Testis (tissue), 3 donors: Measurements from ENCODE around the gene ALOXE3. TPM values are rescaled to one million over a fixed set of nuclear protein-coding genes. Genes with fewer than 3 reads are reported as not detected.

ENCODE experiments used
- DNase-seq: peaks from one replicate; pipeline ENCODE4 v3.0.0-alpha.2; 2019
- H3K27ac ChIP-seq, 2 donors: fragments of 200-600 bp; sonication (generic); one replicate each; pipeline ENCODE4 v1.5.1; 2019
- H3K27me3 ChIP-seq: fragments of 200-600 bp; sonication (generic); one replicate; pipeline ENCODE4 v1.5.1; 2019
- H3K36me3 ChIP-seq: fragments of 200-600 bp; sonication (generic); one replicate; pipeline ENCODE4 v1.5.1; 2017; ENCODE audit warnings: low read depth; ENCODE audit errors: missing control alignments
- H3K4me1 ChIP-seq: fragments of 200-600 bp; sonication (generic); one replicate; pipeline ENCODE4 v1.5.1; 2019
- H3K4me3 ChIP-seq, 2 donors: fragments of 200-600 bp; sonication (generic); one replicate each; pipeline ENCODE4 v1.5.1; 2017 to 2019
- H3K9me3 ChIP-seq: fragments of 200-600 bp; sonication (generic); one replicate; pipeline ENCODE4 v1.5.1; 2017
- CTCF ChIP-seq, 3 experiments: fragments of 450-650 bp in 2 of 3; fragments of 200-600 bp in 1 of 3; sonication (generic) in 1 of 3; IDR thresholded peaks; one replicate each; pipeline ENCODE4 v1.5.1; 2016 to 2019; ENCODE audit warnings: antibody characterized with exemption in 3 of 3, mild to moderate bottlenecking in 2 of 3, moderate library complexity in 1 of 3
- POLR2A ChIP-seq: fragments of 450-650 bp; IDR thresholded peaks from one replicate; pipeline ENCODE4 v1.6.1; 2017; ENCODE audit warnings: antibody characterized with exemption, mild to moderate bottlenecking, moderate library complexity
- WGBS, 2 donors: methylation state at CpG; one replicate each; pipeline ENCODE4 v1.1.5; 2018; 5-methylcytosine and 5-hydroxymethylcytosine counted together
- intact Hi-C: fragments of 100-400 bp; cut with DNase I; formaldehyde crosslinking; loops from one replicate; pipeline ENCODE4 v1.15.1; 2023; ENCODE audit warnings: low total_unique reads
- polyA plus RNA-seq: library from polyadenylated mRNA; stranded (reverse); fragments of 350-450 nt; fragmentation: Illumina TruSeq; extraction: RNeasy Lipid Tissue Mini Kit (QIAGEN cat#74804); gene quantifications from one replicate; pipeline ENCODE4 v1.2.3, GENCODE V29; 2014; ENCODE audit warnings: low read depth, low replicate concordance; ENCODE audit not compliant: insufficient read depth
- total RNA-seq, 2 donors: library from RNA; depleted of rRNA; stranded (reverse); fragments of >200 nt; gene quantifications; one replicate each; pipeline ENCODE4 v1.2.3, GENCODE V29; 2016

Gene ALOXE3
- total and polyA plus RNA-seq, 3 donors from 2014 or later, result 2.2 to 4.3 (median 2.7) TPM

- no peak overlapping the region for H3K27ac ChIP-seq
- DNase-seq, result no peak
- H3K4me1 ChIP-seq, result no peaks in the 10 kb centered on the region
- no peaks in the 10 kb centered on the region for H3K36me3 ChIP-seq
- intact Hi-C loops, result no loop called here
- WGBS, 2 donors, result 83 to 86% methylated on average over 3 of the region's 3 CpGs
- H3K9me3 ChIP-seq, result no peaks in the 10 kb centered on the region
- H3K4me3 ChIP-seq, result no peak overlapping the region
- TF ChIP-seq CTCF (IDR thresholded peaks at IDR 0.05), result no peak
- no peak for TF ChIP-seq POLR2A
- no peaks in the 10 kb centered on the region for H3K27me3 ChIP-seq
Measured at GRCh38 chr17:8055851-8056231, 62.5 kb downstream of the ALOXE3 start.

GRCh38 chr17:8053600-8053999 is 64.7 kb downstream of the ALOXE3 start:
- Histone ChIP-seq H3K4me1 (no peaks in the 10 kb centered on the region), H3K27me3 (no peaks in the 10 kb centered on the region), H3K9me3 (no peaks in the 10 kb centered on the region), H3K27ac (no peak overlapping the region), H3K4me3 (no peak overlapping the region), H3K36me3 (no peaks in the 10 kb centered on the region)
- no peak for DNase-seq
- intact Hi-C loops, result no loop called here
- WGBS, 2 donors, result 97 to 98% methylated on average over 7 of the region's 7 CpGs
- TF ChIP-seq POLR2A (no peak), CTCF (IDR thresholded peaks at IDR 0.05) (no peak)

- no peak for DNase-seq
- 84 to 90% methylated on average over 6 of the region's 6 CpGs for WGBS, 2 donors
- H3K27ac ChIP-seq, result no peak overlapping the region
- no peaks in the 10 kb centered on the region for H3K4me1 ChIP-seq
- intact Hi-C loops, result no loop called here
- TF ChIP-seq POLR2A, result no peak
- TF ChIP-seq CTCF (IDR thresholded peaks at IDR 0.05), result no peak
- H3K36me3 ChIP-seq, result no peaks in the 10 kb centered on the region
- H3K4me3 ChIP-seq, result no peak overlapping the region
- H3K27me3 ChIP-seq, result no peaks in the 10 kb centered on the region
- no peaks in the 10 kb centered on the region for H3K9me3 ChIP-seq
Measured at GRCh38 chr17:8052256-8053252, 65.8 kb downstream of the ALOXE3 start.

- intact Hi-C loops, result no loop called here
- TF ChIP-seq CTCF (IDR thresholded peaks at IDR 0.05), result no peak
- no peak for TF ChIP-seq POLR2A
- Histone ChIP-seq H3K27ac (no peak overlapping the region), H3K4me1 (no peaks in the 10 kb centered on the region), H3K4me3 (no peak overlapping the region), H3K9me3 (no peaks in the 10 kb centered on the region), H3K36me3 (no peaks in the 10 kb centered on the region), H3K27me3 (no peaks in the 10 kb centered on the region)
- no peak for DNase-seq
- 85 to 92% methylated on average over 7 of the region's 7 CpGs for WGBS, 2 donors
Measured at GRCh38 chr17:8051831-8052230, 66.5 kb downstream of the ALOXE3 start.
